ENCODE results near the gene ABTB2. TPM values are rescaled to one million over a fixed set of nuclear protein-coding genes. Genes with fewer than 3 reads are reported as not detected.

The ABTB2 gene
- total RNA-seq, 6 experiments from 2014 or later: 6.0 to 14.9 (median 10.0) TPM

DNA sequence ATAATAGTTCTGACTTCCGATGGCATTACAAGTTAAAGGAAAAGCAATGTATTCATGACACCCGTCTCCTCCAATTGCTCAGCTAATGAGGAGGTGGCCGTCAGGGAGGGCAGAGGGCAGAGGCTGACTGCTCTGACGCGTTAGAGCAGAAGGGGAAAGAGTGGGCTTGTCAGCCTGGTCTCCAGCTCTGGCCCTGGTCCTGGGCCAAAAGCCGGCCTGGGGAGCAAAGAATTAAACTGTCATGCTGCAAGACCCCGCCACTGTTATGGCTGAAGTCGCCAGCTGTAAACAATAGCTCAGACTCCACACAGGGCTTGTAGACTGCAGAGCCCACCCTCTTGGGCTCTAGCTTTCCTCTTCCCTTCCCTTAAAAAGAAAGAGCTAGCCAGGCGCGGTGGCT is 132.7 kb downstream of the ABTB2 start:
- WGBS (ENCODE audit: insufficient coverage, low coverage, low lambda C conversion rate, missing lambda C conversion rate): 83% methylated on average over 9 of the region's 10 CpGs
- ATAC-seq: no peak
- Histone ChIP-seq H3K27ac (no peak overlapping the region), H3K4me3 (no peak overlapping the region), H3K9me3 (no peaks in the 10 kb centered on the region), H3K36me3 (no peaks in the 10 kb centered on the region), H3K4me1 (peaks cover 0 to 3% (median 0%) of the 10 kb centered on the region in 4 donors), H3K27me3 (no peaks in the 10 kb centered on the region)
- TF ChIP-seq POLR2A (IDR thresholded peaks at IDR 0.05): no peak
- TF ChIP-seq, protein P1, sequence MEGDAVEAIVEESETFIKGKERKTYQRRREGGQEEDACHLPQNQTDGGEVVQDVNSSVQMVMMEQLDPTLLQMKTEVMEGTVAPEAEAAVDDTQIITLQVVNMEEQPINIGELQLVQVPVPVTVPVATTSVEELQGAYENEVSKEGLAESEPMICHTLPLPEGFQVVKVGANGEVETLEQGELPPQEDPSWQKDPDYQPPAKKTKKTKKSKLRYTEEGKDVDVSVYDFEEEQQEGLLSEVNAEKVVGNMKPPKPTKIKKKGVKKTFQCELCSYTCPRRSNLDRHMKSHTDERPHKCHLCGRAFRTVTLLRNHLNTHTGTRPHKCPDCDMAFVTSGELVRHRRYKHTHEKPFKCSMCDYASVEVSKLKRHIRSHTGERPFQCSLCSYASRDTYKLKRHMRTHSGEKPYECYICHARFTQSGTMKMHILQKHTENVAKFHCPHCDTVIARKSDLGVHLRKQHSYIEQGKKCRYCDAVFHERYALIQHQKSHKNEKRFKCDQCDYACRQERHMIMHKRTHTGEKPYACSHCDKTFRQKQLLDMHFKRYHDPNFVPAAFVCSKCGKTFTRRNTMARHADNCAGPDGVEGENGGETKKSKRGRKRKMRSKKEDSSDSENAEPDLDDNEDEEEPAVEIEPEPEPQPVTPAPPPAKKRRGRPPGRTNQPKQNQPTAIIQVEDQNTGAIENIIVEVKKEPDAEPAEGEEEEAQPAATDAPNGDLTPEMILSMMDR (IDR thresholded peaks at IDR 0.05): no peak
- intact Hi-C loops (cut with DNase I): no loop called here
- DNase-seq: no peak

DNA sequence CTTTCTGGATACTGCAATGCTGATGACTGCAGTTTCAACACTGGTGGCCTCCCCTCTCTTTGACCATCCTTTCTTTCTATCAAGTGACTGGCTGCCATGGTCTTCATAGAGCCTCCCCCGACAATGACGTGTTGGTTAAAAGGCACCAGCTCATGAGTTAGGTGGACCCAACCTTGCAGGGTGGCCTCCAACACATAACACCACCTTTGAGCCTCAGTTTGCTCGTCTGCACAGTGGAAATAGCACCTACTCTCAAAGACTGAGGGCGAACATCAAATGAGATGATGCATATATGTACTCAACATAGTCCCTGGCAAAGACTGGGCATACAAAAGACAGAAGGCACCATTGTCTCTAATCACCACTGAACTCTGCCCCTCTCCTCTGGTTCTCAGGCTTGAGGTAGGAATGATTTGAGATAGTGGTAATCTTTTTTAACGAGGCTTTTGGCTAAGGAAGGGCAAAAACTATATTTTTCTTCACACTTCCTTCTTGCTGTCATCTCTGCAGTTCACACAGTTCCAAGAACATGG is 133.3 kb downstream of the ABTB2 start:
- WGBS (ENCODE audit: insufficient coverage, low coverage, low lambda C conversion rate, missing lambda C conversion rate): 61% methylated on average over 4 of the region's 5 CpGs
- TF ChIP-seq POLR2A (IDR thresholded peaks at IDR 0.05): no peak
- TF ChIP-seq, protein P1 (IDR thresholded peaks at IDR 0.05): no peak
- Histone ChIP-seq H3K9me3 (no peaks in the 10 kb centered on the region), H3K36me3 (no peaks in the 10 kb centered on the region), H3K27ac (no peak overlapping the region), H3K4me3 (no peak overlapping the region), H3K4me1 (peaks cover 0 to 3% (median 0%) of the 10 kb centered on the region in 4 donors), H3K27me3 (no peaks in the 10 kb centered on the region)
- DNase-seq (no peak), ATAC-seq (no peak)
- intact Hi-C loops (cut with DNase I): no loop called here

DNA sequence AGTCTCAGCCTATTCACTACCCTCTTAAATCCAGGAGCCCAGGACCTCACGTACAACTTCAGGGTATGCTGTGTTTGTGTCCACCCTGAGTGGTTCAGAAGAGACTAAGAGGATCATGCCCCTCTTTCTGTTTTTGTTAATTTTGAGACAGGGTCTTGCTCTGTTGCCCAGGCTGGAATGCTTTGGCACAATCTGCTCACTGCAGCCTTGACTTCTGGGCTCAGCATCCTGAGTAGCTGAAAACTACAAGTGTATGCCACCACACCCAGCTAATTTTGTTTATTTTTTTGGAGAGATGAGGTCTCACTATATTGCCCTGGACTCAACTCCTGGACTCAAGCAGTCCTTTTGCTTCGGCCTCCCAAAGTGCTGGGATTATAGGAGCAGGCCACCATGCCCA is 133.9 kb downstream of the ABTB2 start:
- H3K27ac ChIP-seq: no peak overlapping the region
- H3K4me1 ChIP-seq: peaks cover 0 to 7% (median 0%) of the 10 kb centered on the region in 4 donors
- no peak for TF ChIP-seq POLR2A (IDR thresholded peaks at IDR 0.05)
- TF ChIP-seq, protein P1 (IDR thresholded peaks at IDR 0.05): no peak
- H3K36me3 ChIP-seq: no peaks in the 10 kb centered on the region
- intact Hi-C loops (cut with DNase I): no loop called here
- no peak for ATAC-seq
- 91% methylated on average over 2 of the region's 2 CpGs for WGBS (ENCODE audit: insufficient coverage, low coverage, low lambda C conversion rate, missing lambda C conversion rate)
- no peaks in the 10 kb centered on the region for H3K27me3 ChIP-seq
- DNase-seq: no peak
- no peaks in the 10 kb centered on the region for H3K9me3 ChIP-seq
- no peak overlapping the region for H3K4me3 ChIP-seq

DNA sequence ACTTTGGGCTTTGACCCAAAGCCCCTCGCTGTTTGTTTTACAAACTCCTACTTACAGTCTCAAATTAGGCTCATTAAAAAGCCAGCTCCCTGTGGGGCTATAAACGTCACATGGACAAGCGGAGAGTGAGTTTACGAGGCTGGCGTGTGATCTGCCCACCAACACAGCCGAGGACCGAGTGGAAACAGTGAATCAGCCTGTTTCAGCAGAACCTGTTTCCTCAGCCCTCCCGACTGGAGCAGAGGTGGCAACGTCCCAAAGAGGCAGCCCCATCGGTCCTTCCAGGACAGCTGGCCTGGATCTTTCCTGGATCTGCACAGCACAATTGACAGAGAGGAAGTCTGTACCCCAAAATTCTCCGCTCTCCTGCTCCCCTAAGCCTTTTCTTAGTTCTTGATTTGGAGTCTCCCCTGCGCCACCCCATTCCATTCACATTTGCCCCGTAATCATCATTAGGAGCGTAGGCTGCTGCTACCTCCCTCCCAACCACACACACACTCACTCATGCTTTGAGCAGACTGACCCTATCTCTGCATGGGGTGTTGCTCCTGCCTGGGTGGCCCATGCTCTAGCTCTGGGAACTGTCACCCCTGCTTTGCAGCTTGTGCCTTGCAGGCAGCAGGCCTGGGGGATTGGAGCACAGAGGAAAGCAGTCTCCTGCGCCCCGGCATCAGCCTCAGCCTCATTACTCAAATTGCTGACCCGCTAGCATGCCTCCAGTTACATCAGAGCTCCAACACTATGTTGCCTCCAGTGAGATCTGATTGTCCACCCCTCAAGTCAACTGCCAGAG is 134.6 kb downstream of the ABTB2 start:
- DNase-seq (no peak), ATAC-seq (no peak)
- H3K4me1 ChIP-seq: peaks cover 0 to 13% (median 0%) of the 10 kb centered on the region in 4 donors
- no peak for TF ChIP-seq POLR2A (IDR thresholded peaks at IDR 0.05)
- TF ChIP-seq, protein P1 (IDR thresholded peaks at IDR 0.05): no peak
- H3K27ac ChIP-seq: no peak overlapping the region
- H3K4me3 ChIP-seq: no peak overlapping the region
- intact Hi-C loops (cut with DNase I): no loop called here
- H3K27me3 ChIP-seq: no peaks in the 10 kb centered on the region
- WGBS (ENCODE audit: insufficient coverage, low coverage, low lambda C conversion rate, missing lambda C conversion rate): 72% methylated on average over 7 of the region's 17 CpGs
- H3K9me3 ChIP-seq: no peaks in the 10 kb centered on the region
- no peaks in the 10 kb centered on the region for H3K36me3 ChIP-seq

Measured in right lobe of liver (tissue), 6 donors.